GM18511 (cell line): ENCODE data around the gene LRFN4.

Experiments
- ATAC-seq: cut with Tn5 transposase; IDR thresholded peaks from one replicate; pipeline ENCODE4 v1.9.1; 2021; ENCODE audit warnings: mild to moderate bottlenecking, moderate library complexity; ENCODE audit not compliant: unreplicated experiment

LRFN4 gene

DNA sequence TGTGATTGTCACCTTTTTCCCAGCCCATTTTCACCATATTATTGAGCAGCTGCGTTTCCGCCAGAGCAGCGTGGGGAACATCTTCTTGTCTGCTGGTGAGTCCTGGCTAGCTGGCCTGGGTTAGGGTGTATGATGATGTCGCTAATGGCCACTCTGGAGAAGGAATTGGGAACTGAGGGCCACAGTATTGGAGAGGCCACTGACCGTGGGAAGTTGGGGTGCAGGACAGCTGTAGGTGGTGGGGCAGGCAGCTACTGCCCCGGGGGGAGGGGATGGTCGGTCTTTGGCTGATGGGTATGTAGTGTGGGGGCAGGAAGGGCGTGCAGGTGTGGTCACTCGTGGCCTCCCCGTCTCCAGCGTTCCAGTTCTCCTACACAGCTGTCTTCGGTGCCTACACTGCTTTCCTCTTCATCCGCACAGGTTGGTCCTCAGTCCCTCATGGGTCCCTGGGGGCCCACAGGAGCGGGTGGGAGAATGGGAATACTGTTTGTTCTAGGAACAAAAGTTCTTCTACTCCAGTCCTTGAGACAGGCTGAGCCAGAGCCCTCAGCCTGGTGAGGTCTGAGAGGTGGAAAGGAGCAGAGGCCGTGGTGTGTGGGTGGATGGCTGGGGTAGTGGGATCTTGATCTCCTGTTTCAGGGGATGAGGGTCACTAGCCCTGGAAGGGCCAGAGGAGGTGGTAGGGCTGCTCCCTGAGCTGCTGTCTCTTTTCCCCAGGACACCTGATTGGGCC is 11.6 kb upstream of the LRFN4 start:
- no peak for ATAC-seq

DNA sequence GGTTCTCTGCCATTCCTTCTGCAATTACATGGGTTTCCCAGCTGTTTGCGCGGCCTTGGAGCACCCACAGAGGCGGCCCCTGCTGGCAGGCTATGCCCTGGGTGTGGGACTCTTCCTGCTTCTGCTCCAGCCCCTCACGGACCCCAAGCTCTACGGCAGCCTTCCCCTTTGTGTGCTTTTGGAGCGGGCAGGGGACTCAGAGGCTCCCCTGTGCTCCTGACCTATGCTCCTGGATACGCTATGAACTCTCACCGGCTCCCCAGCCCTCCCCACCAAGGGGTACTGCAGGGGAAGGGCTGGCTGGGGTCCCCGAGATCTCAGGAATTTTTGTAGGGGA is 11.0 kb upstream of the LRFN4 start:
- ATAC-seq: no peak

DNA sequence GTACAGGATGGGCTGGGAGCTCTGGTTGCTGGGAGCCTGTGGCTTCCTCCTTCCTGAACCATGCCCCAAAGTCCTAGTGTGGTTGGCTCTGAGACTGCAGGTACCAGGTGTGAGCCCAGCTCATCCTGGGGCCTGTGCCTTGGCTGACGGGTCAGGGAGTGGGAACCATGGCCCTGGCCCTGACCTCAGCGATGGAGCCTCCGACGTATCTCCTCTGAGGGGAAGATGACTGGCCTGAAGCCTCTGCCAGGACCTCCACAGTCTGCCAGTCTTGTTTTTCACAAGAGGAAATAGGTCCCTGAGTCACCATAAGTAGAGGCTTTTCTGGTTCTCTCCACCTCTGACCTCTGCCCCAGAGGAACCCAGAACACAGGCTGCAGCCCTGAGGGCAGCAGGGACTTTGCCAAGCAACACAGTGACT is 10.2 kb upstream of the LRFN4 start:
- ATAC-seq: no peak

DNA sequence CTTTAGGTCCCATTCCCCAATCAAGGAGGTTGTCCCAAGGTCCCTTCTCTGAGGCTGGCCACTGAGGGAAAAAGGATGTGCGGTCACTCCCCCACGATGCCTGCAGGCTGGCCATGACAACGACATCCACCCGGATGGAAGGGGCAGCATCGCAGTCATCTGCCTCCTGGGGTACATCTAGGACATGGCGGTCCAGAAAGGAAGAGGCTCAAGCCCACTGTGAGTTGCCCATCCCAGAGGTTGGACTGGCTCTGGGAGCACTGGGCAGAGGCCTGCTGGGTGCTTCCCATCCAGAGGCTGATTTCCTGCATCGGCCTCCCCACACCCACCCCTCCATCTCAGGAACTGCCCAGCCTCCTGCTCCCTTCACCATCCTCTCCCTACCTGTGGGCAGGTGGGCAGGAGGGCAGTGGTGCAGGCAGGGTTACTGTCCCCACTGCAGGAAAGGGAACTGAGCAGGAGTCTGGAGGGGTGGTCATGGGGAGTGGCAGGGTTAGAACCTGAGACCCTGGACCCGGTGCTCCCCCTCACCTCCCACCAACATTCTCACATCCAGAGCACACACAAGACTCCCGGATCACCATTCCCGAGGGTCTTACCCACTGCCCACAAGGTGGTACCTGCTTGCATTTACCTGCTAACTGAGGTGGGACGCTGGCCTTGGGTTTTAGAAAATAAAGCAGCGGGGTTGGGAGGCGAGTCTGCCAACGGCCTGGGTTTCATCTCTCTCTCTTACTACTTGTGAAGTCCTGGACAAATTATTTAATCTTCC is 9.2 kb upstream of the LRFN4 start:
- ATAC-seq: no peak

DNA sequence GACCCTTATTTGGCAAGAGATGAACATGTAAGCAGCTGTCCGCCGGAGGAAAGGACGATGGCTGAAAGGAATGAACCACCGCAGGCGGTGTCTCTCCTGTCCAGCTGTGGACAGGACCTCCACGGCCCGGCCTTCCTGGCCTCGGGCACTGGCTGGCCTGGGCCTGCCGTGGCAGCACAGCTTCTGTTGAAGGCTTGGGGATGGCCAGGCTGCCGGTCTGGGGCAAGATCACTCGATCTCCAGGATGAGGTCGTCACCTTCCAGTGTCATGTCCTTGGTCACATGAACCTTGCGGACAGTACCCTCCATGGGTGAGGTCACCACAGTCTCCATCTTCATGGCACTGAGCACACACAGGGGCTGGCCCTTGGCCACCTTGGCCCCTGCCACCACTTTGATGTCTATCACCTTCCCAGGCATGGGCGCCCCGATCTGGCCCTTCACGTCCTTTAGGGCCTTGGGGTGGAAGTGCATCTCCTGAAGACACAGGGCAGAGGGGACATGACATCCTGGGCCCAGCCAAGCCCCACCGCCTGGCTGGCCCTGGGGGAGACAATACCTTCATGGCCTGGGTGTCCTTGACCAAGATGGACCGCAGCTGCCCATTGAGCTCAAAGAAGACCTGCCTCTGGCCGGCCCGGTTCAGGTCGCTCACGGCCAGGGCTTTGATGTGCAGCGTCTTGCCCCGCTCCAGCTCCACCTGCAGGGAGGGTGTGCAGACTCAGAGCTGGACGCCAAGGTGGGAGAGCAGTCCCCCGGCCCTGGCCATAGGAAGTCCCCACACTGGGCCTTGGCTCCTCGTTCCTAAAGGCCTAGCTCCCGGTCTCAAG is 8.0 kb upstream of the LRFN4 start:
- no peak for ATAC-seq

DNA sequence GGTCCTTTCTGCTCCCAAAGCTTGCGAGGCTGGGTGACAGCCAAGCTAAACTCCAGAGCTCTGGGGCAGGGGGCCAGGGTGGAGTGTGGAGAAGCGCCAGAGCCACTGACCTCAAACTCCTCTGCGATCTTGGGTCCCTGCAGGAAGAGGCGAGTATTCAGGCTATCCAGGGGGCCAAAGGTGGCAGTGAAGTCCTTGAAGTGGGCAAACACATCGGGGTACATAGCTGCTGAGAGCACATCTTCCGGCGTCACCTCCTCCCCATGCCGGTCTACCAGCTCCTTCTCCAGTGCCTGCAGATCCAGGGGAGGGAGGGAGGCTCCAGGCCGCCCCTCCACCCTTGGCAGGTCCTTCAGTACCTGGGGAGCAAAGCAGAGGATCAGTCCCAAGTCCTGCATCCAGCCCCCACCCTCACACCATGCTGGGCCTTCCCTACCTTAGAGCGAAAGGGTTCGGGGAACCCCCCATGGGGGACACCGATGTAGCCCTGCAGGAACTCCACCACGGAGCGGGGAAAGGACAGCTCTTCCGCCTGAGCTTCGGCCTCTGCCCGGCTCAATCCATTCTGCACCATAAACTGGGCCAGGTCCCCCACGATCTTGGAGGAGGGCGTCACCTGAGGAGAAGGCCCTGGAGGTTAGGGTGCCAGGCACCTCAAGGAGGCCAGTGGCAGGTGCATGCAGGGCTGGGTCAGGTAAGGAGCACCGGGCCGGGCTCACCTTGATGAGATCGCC is 7.2 kb upstream of the LRFN4 start:
- no peak for ATAC-seq

DNA sequence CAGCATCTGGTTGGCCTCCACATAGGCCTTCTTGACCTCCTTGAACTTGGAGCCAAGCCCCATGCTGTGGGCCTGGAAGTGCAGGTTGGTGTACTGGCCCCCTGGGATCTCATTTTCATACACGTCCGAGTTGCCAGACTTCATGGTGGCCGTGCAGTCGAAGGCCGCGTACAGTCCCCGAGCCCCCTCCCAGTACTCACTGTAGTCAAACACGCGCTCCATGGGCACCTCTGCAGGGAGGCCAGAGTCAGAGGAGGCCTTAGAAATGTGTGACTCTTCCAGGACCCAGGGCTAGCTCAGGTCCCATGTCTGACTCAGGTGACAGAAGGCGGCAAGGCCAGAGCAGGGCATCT is 6.7 kb upstream of the LRFN4 start:
- ATAC-seq: no peak

DNA sequence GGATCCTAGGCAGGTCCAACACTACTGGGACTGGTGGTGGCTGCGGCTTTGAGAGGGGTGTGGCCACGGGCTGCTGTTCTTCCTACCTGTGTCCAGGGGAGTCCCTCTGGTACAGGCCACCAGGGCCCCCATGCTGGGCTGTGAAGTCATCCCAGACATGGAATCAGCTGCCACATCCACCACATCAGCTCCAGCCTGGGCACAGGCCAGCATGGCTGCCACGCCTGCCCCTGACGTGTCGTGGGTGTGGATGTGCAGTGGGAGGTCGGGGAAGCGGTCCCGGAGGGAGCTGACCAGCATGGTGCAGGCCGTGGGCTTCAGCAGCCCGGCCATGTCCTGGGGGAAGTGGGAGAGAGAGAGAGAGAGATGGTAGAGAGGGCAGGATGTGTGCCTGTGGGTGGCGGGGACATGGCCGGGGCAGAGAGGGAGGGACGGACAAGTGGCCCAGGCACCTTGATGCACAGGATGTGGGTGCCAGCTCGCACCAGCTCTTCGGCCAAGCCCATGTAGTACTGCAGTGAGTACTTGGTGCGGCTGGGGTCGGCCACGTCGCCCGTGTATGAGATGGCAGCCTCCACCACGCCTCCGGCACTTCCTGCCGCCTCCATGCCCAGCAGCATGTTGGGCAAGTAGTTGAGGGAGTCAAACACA is 6.2 kb upstream of the LRFN4 start:
- no peak for ATAC-seq

DNA sequence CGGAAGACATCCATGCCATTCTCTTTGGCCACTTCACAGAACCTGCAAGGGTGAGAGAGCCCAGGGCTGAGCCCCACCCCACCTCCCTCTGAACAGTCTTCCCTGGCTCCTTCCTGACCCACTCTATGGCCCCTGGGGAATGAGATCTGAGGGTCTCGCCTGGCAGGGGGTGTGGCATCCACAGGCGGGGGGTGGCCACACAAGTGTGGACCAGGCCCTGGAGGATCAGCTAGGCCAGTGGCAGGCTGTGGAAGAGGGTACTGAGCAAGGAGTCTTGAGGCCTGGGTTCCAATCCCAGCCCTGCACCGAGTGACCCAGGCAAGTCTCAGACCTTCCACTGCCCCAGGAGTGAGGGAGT is 5.6 kb upstream of the LRFN4 start:
- ATAC-seq: no peak

DNA sequence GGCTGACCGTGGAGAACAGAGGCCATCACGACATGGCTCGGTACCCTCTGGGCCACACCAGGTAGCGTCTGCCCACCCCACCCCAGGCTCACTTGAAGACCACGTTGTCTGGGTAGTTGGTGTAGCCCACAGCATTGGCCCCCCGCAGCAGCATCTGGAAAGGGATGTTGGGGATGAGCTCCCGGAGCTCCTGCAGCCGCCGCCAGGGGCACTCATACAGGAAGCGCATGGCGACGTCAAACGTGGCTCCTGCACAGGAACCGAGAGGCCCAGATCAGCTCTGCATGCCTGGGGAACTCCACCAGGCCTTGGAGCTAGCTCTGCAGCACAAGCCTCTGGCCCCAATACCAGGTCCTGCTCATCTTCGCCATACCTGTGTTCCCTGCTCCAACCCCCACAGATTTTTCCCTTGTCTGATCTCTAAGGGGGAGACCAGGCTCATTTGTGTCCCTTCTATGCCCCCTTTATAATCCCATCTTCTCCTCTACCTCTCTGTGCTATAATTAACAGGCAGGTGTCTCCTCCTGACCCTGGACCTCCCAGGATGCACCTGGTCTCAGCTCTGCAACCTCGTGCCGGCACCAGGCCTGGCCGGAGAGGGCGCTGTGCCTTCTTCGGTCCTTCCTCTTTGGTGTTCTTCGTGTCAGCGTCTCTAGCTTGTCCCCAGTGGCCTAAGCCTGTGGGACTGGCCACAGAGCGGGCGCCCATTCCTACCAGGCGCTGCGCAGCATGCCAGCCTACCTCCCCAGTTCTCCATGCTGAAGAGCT is 5.0 kb upstream of the LRFN4 start:
- no peak for ATAC-seq

DNA sequence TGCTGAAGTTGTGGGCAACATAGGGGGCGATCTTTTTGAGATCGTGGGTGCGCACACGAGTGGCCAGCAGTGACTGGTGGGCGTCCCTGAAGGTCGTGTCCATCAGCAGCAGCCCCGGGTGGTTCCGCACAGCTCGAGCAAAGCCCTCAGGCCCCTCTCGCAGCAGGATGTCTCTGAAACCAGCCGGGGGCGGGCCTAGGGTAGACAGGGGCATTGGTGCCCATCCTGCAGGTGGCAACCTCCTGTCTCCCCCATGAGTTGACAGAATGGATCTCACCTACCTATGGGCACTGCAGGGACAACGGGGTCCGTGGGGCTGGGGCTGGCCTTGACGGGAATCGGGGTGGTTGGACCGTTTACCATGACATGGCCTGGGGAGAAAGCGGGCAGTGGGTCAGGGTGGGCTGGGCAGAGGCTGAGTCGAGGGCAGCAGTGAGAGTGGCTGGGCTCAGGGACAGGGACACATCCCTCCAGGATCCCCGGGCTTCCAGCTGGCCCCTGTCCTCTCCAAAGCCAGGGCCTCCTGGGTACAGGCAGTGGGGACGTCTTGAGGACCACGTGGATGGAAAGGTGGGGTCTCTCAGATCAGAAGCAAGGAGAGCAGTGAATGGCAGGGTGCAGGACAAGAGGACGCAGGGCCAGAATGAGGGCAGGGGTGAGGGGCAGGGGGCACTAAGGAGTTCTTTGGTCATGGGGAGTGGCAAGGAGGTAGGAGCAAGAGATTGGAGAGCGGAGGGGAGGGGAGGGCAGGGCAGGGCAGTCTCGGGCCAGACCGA is 4.2 kb upstream of the LRFN4 start:
- ATAC-seq: no peak

DNA sequence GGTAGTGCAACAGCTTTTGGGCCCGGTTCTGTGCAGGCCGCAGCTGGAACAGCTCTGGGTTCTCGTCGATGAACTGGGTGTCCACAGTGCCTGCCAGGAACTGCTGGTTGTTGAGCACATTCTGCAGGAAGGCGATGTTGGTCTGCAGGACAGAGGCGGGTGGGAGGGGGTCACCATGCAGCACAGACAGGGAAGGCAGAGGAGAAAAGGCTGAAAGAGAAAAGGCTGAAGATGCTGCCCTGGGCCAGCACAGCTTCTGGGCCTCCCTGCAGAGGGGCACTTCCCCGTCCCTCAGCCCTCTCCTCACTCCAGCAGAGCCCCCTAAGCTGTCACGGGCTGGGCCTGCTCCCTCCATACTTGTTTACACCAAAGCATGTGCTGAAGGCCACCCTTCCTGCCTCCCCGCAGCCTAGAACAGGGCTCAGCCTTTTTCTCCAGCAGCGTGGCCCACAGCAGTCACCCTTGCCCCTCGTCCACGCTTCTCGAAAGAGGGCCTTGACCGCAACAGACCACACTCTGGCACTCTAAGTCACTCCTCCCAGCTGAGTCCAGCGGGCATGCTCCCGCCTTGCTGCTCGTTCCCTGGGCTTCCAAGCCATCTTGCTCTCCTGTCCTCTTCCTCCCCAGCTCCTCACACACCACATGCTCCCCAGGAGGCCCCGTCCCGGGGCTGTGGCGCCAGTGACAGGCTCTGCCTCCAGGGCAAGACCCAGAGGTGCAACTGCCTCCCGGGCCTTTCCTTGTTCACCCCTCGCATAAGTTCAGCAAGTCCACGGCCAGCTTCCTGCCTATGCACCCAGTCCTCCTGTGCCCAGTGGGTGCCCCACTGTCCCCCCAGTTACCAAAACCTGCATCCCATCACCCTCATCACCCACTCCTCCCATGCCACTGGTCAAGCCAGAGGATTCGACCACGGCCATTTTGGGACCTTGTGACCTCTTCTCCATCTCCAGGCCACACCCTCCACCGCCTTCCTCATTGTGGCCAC is 3.3 kb upstream of the LRFN4 start:
- ATAC-seq: no peak

DNA sequence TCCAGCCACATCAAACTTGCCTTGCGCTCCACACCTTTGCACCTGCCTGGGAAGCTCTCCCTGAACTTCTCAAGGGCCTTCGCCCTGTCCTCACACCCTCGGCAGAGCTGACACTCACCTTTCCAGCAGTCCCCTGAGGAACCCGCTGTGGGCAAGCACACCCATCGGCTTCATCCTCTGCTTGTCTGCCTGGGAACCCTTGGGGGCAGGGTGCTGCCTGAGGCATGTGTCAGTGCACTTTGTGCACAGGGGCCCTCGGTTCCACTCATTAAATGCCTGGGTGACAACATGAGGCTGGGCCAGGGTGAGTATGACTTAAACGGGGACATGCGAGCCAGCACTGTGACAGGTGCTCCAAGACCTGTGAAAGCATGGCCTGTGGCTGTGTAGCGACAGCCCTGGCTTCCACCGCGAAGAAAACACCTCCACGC is 2.6 kb upstream of the LRFN4 start:
- no peak for ATAC-seq

DNA sequence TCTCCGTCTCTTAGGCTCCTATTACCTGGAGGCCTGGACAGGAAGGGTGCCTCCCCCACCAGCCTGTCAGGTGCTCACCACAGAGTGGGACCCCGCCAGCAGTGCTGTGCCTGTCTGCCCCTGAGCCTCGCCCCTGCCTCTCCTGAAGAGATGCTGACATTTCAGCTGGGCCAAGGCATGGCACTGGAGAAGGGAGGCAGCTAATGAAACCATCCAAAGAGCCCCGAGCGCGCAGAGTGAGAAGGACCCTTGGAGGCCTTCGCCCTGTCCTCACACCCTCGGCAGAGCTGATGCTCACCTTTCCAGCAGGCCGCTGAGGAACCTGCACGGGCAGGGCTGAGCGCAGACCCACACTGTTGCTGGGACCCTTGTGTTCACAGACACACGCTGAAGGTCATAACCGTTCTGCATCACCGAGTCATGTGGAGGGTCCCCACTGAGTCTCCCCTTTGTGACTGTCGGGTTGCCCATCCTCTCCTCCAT is 2.1 kb upstream of the LRFN4 start:
- no peak for ATAC-seq

DNA sequence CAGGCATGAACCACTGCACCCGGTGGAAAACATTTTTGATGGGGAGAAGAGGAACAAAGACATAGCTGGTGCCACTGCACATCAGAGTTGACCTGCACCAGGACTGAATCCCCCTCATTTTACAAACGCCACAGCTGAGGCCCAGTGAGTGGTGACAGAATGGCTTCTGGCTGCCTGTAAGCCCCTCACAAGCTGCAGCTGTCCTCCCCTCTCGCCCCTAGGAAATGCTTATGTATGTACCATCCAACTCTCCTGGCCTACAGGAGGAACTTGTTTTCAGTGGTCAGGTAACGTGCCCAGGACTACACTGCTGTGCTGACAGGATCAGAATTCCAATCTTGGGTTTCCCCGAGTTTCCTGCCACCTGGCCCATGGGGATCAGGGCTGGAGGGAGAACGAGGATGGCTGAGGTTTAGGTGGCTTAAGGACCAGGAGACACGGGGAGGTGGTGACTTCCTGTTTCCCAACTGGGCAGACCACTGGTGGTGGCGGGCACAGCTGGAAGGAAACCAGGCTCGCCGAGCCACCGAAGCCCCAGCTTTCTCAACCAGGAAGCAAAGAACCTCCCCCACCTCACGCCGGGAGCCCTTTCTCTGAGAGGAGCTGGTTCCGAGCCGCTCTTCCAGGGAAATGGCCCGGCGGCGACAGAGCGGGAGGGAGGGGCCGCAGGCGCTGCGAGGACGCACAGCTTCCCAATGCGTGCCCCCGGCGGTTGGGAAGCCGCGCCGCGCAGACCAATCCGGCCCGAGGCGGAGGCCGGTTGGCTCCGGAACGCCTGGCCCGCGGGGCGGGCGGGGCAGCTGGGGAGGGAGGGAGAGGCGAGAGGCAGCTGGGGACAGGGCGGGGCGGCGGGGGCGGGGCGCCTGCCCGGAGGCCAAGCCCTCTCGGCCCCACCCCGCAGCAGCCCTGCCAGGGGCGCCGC is 1.0 kb upstream of the LRFN4 start:
- ATAC-seq: peak; percentile 84

DNA sequence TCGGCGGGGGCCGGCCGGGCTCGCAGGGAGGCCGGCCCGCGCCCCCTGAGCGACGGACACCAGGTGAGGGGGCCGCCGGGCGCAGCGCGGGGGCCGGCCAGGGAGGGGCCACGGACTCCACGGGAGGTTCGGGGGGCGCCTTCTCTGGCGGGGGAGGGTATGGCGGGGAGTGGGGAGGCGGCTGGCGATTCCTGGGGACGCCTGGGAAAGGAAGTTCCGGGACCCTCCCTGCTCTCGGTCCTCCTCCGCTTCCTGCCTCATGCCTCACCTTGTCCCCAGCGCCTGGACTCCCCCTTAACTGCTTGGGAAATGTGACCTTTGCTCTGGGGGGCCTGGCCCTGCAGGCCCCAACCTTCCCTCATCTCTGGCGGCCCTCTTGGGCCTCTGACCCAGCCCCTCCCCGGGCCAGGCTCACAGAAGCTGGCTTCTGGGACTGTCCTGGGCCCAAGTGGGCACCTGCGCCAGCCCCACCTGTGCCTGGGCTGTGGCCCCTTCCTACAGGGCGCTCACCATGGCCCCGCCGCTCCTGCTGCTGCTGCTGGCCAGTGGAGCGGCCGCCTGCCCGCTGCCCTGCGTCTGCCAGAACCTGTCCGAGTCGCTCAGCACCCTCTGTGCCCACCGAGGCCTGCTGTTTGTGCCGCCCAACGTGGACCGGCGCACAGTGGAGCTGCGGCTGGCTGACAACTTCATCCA is 516 bp downstream of the LRFN4 start:
- no peak for ATAC-seq

DNA sequence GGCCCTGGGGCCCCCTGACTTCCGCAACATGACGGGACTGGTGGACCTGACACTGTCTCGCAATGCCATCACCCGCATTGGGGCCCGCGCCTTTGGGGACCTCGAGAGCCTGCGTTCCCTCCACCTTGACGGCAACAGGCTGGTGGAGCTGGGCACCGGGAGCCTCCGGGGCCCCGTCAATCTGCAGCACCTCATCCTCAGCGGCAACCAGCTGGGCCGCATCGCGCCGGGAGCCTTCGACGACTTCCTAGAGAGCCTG is 992 bp downstream of the LRFN4 start:
- ATAC-seq: no peak
